ENCODE data around the gene THSD7A.

DNA sequence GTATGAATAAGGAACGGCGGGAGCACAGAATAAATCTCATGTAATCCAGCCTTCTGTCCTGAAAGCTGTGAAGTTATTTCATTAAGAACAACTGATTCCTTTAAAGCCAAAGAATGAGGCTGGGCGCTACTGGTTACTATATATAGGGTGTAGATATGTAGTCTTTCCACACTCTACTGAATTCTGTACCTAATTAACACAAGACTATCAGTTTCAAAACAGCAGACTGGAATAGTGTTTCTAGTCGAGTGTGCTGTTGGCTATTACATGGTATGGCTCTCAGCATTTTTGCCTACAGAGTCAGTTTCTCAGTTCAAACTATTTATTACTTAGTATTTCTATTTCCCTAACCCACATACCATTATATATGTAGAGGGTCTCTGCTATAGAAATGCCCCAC lies 163.3 kb downstream of the THSD7A start:
- TF ChIP-seq, protein P1, sequence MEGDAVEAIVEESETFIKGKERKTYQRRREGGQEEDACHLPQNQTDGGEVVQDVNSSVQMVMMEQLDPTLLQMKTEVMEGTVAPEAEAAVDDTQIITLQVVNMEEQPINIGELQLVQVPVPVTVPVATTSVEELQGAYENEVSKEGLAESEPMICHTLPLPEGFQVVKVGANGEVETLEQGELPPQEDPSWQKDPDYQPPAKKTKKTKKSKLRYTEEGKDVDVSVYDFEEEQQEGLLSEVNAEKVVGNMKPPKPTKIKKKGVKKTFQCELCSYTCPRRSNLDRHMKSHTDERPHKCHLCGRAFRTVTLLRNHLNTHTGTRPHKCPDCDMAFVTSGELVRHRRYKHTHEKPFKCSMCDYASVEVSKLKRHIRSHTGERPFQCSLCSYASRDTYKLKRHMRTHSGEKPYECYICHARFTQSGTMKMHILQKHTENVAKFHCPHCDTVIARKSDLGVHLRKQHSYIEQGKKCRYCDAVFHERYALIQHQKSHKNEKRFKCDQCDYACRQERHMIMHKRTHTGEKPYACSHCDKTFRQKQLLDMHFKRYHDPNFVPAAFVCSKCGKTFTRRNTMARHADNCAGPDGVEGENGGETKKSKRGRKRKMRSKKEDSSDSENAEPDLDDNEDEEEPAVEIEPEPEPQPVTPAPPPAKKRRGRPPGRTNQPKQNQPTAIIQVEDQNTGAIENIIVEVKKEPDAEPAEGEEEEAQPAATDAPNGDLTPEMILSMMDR (IDR thresholded peaks at IDR 0.05) = no peak
- no peak for TF ChIP-seq ZFX (IDR thresholded peaks at IDR 0.05; ENCODE audit: borderline replicate concordance)

Measured in 22Rv1 (cell line).